ENCODE measurements around the gene ARHGAP26. TPM values are rescaled to one million over a fixed set of nuclear protein-coding genes. Genes with fewer than 3 reads are reported as not detected.

Gene ARHGAP26
- total RNA-seq, 4 donors from 2014 or later: 11.0 to 23.3 (median 14.3) TPM

DNA sequence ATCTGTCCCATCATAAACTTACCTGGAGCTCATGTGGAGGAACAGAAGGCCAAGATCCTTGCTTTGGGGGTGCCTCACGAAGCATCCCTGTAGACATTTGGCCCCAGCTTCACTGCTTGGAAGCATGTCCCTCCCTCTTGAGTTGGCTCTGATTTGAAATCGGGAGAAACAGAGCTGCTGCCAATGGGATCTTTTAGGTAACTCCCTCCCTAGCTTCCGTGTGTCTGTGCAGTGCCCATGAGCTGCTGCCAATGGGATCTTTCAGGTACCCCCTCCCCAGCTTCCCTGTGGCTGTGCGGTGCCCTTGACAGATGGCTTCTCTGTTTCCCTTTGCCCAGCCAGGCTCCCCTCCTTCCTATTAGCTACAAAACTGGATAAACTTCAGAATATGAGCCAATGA lies 455.3 kb downstream of the ARHGAP26 start:
- WGBS, 2 donors: 94 to 96% methylated on average over 4 of the region's 4 CpGs
- no peak overlapping the region for H3K4me3 ChIP-seq (ENCODE audit: low read depth, poor library complexity, severe bottlenecking)
- peak in 1 of 2 donors; percentile 31 for DNase-seq (ENCODE audit: low spot score in 2 of 2)
- TF ChIP-seq POLR2A (IDR thresholded peaks at IDR 0.05): no peak
- TF ChIP-seq, protein P1, sequence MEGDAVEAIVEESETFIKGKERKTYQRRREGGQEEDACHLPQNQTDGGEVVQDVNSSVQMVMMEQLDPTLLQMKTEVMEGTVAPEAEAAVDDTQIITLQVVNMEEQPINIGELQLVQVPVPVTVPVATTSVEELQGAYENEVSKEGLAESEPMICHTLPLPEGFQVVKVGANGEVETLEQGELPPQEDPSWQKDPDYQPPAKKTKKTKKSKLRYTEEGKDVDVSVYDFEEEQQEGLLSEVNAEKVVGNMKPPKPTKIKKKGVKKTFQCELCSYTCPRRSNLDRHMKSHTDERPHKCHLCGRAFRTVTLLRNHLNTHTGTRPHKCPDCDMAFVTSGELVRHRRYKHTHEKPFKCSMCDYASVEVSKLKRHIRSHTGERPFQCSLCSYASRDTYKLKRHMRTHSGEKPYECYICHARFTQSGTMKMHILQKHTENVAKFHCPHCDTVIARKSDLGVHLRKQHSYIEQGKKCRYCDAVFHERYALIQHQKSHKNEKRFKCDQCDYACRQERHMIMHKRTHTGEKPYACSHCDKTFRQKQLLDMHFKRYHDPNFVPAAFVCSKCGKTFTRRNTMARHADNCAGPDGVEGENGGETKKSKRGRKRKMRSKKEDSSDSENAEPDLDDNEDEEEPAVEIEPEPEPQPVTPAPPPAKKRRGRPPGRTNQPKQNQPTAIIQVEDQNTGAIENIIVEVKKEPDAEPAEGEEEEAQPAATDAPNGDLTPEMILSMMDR (IDR thresholded peaks at IDR 0.05): no peak
- intact Hi-C loops (cut with DNase I; ENCODE audit: low total_unique reads): no loop called here

DNA sequence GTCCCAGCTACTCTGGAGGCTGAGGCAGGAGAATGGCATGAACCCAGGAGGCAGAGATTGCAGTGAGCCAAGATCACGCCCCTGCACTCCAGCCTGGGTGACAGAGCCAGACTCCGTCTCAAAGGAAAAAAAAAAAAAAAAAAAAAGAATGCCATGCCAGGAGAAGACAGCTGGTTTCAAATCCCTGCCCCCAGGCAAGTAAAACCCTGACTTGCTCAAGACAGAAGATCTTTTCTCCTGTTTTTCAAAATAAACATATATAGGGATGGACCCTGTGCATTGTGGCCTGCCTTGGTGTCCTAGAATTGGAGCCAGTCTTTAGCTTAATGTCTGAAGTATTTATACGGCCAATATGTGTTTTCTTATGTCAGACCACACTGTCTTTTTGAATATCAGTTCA lies 456.2 kb downstream of the ARHGAP26 start:
- TF ChIP-seq, protein P1 (IDR thresholded peaks at IDR 0.05): no peak
- no peak for TF ChIP-seq POLR2A (IDR thresholded peaks at IDR 0.05)
- H3K4me3 ChIP-seq (ENCODE audit: low read depth, poor library complexity, severe bottlenecking): no peak overlapping the region
- intact Hi-C loops (cut with DNase I; ENCODE audit: low total_unique reads): no loop called here
- 42 to 44% methylated on average over 3 of the region's 3 CpGs for WGBS, 2 donors
- peak in 1 of 2 donors; percentile 18 for DNase-seq (ENCODE audit: low spot score in 2 of 2)

DNA sequence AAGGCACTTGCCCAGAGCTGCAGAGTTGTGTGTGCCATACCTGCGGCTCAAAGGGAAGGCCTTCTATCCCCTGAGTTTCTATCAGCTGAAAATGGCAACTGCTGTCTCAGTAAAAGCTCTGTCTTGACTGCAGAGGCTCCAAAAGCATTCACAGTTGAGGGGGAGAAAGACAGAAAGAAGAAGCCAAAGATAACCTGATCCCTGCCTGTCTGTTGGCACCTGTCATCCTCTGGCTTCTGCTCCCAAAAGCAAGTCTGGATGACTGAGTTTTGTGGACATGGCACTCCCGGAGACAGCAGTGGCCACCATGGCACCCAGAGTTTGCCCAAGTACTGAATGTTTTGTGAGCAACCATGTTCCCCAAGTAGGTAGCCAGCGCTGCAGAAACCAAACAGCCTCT lies 456.7 kb downstream of the ARHGAP26 start:
- no peak overlapping the region for H3K4me3 ChIP-seq (ENCODE audit: low read depth, poor library complexity, severe bottlenecking)
- intact Hi-C loops (cut with DNase I; ENCODE audit: low total_unique reads): no loop called here
- peak in 1 of 2 donors; percentile 52 for DNase-seq (ENCODE audit: low spot score in 2 of 2)
- 64 to 78% methylated on average over 3 of the region's 3 CpGs for WGBS, 2 donors
- TF ChIP-seq POLR2A (IDR thresholded peaks at IDR 0.05): no peak
- TF ChIP-seq, protein P1 (IDR thresholded peaks at IDR 0.05): no peak

DNA sequence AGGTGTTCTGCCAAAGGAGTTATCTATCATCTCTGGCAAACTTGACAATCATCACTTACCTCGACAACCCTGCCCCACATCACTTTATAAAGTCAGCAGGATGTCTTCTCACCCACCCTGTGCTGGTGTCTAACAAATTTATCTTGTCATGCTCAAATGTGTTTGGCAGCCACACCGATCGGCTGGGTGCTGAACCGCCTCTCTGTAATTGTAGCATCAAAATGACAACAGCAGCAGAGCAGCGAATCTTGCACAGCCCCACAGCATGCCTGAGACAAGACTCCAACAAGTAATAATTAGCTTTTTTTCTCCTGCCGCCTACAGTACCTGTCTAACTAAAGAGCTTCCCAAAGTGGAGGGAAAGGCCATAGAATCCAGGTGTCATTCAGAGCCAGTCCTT lies 457.1 kb downstream of the ARHGAP26 start:
- H3K4me3 ChIP-seq (ENCODE audit: low read depth, poor library complexity, severe bottlenecking): no peak overlapping the region
- 67 to 74% methylated on average over 6 of the region's 6 CpGs for WGBS, 2 donors
- peak in 1 of 2 donors; percentile 70 for DNase-seq (ENCODE audit: low spot score in 2 of 2)
- TF ChIP-seq, protein P1 (IDR thresholded peaks at IDR 0.05): no peak
- no peak for TF ChIP-seq POLR2A (IDR thresholded peaks at IDR 0.05)
- intact Hi-C loops (cut with DNase I; ENCODE audit: low total_unique reads): no loop called here

DNA sequence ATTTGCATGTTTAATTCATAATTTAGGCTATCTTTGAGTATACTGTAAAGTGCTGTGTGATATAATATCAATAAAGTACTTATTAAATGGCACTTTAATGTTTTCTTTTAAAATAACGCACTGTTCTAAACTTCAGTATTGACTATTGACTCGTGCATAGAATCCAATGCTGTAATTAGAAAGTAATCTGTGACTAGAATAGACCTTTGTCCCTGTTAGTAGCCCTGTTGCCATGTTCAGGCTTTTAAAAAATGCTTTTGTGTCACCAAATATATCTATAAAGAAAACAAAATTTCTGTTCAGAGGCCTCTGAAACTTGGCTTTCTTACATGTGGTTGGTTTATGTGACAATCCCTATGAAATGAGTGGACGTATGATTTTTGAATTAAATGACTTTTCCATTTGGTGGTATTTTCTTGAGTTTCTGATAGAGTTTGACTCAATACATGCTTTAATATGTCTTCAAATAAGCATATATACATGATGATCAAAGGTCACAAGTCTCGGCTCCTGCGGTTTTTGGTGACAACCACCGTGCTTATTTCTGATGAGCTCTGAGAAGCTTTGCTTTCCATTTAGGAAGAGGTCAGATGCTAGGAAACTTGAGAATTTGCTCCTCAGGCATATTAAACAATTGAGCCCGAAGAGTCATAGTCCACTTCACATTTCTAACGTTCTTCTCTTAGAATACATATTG lies 458.6 kb downstream of the ARHGAP26 start:
- WGBS, 2 donors: 88 to 90% methylated on average over 8 of the region's 8 CpGs
- TF ChIP-seq POLR2A (IDR thresholded peaks at IDR 0.05): no peak
- TF ChIP-seq, protein P1 (IDR thresholded peaks at IDR 0.05): no peak
- intact Hi-C loops (cut with DNase I; ENCODE audit: low total_unique reads): no loop called here

More for the DNA sequence above, 458.6 kb downstream of the ARHGAP26 start:
- peak in 1 of 2 donors; percentile 6 for DNase-seq (ENCODE audit: low spot score in 2 of 2)
- no peak overlapping the region for H3K4me3 ChIP-seq (ENCODE audit: low read depth, poor library complexity, severe bottlenecking)

Data from lower leg skin (tissue), 4 donors.